Measurements from ENCODE around the gene TMC1.
A peak's percentile ranks its signal among the peaks of the same experiment; 100 is the strongest.

The TMC1 gene

GRCh38 chr9:72576087-72576486, 54.7 kb downstream of the TMC1 start:
- DNase-seq: no peak

GRCh38 chr9:72577212-72577753, 55.9 kb downstream of the TMC1 start:
- no peak for DNase-seq

- no peak for DNase-seq
These were observed 57.8 kb downstream of the TMC1 start for GRCh38 chr9:72579190-72579589.

GRCh38 chr9:72579880-72580550, 58.6 kb downstream of the TMC1 start:
- no peak for DNase-seq

GRCh38 chr9:72581694-72582093, 60.3 kb downstream of the TMC1 start:
- no peak for DNase-seq

GRCh38 chr9:72583370-72583769, 62.0 kb downstream of the TMC1 start:
- DNase-seq: no peak

- peak; percentile 95 to 96 for DNase-seq
These were observed 65.2 kb downstream of the TMC1 start for GRCh38 chr9:72586388-72587130.

GRCh38 chr9:72588336-72588735, 66.9 kb downstream of the TMC1 start:
- no peak for DNase-seq

- DNase-seq: peak; percentile 50 to 68
These were observed 68.5 kb downstream of the TMC1 start for GRCh38 chr9:72589667-72590521.

GRCh38 chr9:72590824-72591223, 69.4 kb downstream of the TMC1 start:
- DNase-seq: no peak

- DNase-seq: peak; percentile 62 to 74
These were observed 71.3 kb downstream of the TMC1 start for GRCh38 chr9:72592502-72593403.

GRCh38 chr9:72596451-72597180, 75.2 kb downstream of the TMC1 start:
- no peak for DNase-seq

- DNase-seq: no peak
These were observed 75.7 kb downstream of the TMC1 start for GRCh38 chr9:72597181-72597517.

- no peak for DNase-seq
These were observed 76.2 kb downstream of the TMC1 start for GRCh38 chr9:72597601-72598000.

GRCh38 chr9:72598639-72599038, 77.2 kb downstream of the TMC1 start:
- DNase-seq: no peak

- no peak for DNase-seq
These were observed 78.6 kb downstream of the TMC1 start for GRCh38 chr9:72599874-72600534.

GRCh38 chr9:72600671-72601070, 79.3 kb downstream of the TMC1 start:
- DNase-seq: no peak

- DNase-seq: no peak
These were observed 80.2 kb downstream of the TMC1 start for GRCh38 chr9:72601615-72602014.

GRCh38 chr9:72612449-72612848, 91.0 kb downstream of the TMC1 start:
- DNase-seq: no peak

- DNase-seq: no peak
These were observed 92.7 kb downstream of the TMC1 start for GRCh38 chr9:72614067-72614466.

- no peak for DNase-seq
These were observed 94.5 kb downstream of the TMC1 start for GRCh38 chr9:72615931-72616330.

Data from AML-193 (cell line).